HuH-7 (cell line): ENCODE data around the gene B3GALT4.
"Not testable (repeated sequence)": the region's sequence is repeated elsewhere in the genome, so short reads cannot be mapped to it uniquely, and the experiment has no call there.

Experiments used
- DNase-seq: peaks from one replicate; pipeline ENCODE4 v3.0.0; 2011; ENCODE audit warnings: low spot score

The B3GALT4 gene, protein sequence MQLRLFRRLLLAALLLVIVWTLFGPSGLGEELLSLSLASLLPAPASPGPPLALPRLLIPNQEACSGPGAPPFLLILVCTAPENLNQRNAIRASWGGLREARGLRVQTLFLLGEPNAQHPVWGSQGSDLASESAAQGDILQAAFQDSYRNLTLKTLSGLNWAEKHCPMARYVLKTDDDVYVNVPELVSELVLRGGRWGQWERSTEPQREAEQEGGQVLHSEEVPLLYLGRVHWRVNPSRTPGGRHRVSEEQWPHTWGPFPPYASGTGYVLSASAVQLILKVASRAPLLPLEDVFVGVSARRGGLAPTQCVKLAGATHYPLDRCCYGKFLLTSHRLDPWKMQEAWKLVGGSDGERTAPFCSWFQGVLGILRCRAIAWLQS

DNA sequence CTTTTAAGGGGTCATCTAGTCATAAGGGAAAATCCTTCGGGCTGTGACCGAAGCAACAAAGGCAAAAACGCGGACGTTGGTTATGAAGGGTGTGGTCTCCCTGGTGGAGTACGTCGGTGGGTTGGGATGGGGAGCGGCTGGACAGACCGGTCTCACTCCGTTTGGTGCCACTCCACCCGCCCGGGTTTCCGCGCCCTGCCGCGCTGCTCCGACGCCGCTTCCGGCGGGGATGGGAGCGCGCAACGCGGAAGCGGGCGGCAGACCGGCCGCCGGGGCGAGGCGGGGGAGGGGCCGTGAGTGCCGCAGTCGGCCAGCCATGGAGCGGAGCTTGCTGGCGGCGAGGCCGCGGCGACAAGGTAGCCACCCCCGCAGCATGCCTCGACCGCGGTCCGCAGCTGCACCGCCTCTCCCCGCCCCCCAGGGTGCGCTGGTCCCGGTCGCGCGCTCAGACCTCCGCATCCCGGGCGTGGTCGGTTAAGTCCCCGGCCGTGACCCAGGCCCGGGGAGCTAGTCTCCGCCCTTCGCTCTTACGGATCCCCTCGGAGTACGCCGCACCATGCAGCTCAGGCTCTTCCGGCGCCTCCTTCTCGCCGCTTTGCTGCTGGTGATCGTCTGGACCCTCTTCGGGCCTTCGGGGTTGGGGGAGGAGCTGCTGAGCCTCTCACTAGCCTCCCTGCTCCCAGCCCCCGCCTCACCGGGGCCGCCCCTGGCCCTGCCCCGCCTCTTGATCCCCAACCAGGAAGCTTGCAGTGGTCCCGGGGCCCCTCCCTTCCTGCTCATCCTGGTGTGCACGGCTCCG is at the start of gene B3GALT4:
TSS of gene B3GALT4 (plus strand) at position 260 of the 799 bp plus-strand sequence. CDS start at position 557, 297 bp downstream.
- no peak for DNase-seq

DNA sequence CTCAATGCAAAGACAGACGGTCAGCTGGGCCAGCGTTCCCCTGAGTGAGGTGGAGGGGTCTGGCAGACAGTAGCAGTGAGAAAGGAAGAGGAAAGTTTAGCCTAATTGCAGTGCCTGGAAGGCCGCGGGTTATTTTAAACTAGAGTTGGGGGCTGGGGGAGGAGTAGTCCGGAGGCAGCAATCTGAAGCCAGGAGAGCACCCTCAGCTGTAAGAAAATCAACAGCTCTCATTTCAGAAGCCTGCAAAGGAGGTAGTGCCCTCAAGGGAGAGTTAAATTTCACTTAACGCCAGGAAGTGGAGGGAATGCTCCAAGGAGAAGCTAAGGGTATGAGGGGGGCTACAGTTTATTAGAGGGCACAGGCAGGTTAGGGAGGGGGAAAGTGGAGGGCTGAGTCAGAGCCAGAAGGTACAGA is 41.7 kb upstream of the B3GALT4 start:
- no peak for DNase-seq

DNA sequence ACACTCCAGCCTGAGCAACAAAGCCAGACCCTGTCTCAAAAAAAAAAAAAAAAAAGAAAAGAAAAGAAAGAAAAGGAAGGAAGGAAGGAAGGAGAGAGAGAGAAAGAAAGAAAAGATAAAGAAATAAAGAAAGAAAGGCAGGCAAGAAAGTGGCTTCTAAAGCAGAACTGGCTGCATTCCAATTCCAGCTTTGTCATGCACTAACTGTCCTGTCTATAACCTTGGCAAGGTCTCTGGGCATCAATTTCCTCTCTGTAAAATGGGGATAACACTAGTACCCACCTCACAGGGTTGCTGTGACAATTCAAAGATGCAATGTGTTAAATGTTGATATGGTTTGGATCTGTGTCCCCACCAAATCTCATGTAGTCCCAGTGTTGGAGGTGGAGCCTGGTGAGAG is 40.6 kb upstream of the B3GALT4 start:
- DNase-seq, result no peak

DNA sequence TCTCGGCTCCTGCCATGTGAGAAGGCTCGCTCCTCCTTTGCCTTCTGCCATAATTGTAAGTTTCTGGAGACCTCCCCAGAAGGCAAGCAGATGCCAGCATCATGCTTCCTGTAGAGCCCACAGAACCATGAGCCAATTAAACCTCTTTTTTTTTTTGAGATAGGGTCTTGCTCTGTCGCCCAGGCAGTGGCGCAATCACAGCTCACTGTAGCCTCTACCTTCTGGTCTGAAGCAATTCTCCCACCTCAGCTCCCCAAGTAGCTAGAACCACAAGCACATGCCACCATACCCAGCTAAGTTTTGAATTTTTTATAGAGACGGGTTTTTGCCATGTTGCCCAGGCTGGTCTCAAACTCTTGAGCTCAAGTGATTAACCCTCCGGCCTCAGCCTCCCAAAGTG is 40.1 kb upstream of the B3GALT4 start:
- no peak for DNase-seq

DNA sequence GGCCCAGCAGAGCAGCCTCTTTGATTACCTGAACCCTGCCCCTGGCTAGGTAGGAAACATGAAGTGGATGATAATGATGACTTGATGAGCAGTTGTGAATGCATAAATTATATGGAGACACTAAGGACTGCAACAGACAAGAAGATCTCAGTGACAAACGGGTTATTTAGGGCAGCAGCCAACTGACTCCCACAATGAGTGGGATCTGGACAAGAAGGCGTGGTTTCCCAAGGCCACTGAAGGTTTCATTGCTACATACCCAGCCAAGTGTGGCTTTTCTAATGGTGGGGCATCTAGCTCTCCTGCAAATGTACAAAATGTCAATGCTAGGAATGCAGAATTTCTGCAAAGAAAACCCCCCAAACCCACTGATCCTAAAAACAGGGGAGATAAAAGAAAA is 39.2 kb upstream of the B3GALT4 start:
- no peak for DNase-seq

DNA sequence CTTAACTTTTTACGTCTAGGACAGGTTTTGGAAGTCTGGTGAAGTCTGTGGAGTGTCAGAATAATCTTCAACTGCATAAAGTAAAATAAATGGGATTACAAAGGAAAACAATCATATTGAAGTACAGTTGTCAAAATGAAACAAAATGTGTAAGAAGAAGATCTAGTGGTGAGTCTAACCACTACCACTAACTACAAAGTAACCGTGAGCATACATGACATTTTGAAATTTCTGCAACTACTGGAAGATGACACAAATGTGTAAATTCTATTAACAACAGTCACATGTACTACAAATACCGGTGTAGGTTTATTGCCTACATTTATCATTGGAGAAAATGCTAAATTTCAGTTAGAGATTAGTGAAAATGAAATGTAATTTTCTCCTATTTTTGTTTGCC is 35.0 kb upstream of the B3GALT4 start:
- DNase-seq, result no peak

DNA sequence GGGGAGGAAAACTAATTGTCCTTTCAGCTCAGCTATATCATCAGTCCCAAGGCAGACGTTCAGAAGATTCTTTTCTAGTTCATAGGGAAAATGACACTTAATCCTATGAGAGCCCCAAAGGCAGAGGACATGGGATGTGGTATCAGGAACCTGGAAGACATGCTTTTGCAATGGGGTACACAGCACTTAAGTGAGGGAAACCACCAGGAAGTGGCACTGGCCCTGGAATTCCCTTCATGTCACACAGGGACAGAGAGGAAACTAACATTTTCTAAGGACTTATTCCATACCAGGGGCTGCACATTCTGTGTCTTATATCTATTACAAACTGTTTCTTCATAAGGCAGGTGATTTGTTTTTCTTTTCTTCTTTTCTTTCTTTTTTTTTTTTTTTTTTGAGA is 33.4 kb upstream of the B3GALT4 start:
- DNase-seq, result no peak

DNA sequence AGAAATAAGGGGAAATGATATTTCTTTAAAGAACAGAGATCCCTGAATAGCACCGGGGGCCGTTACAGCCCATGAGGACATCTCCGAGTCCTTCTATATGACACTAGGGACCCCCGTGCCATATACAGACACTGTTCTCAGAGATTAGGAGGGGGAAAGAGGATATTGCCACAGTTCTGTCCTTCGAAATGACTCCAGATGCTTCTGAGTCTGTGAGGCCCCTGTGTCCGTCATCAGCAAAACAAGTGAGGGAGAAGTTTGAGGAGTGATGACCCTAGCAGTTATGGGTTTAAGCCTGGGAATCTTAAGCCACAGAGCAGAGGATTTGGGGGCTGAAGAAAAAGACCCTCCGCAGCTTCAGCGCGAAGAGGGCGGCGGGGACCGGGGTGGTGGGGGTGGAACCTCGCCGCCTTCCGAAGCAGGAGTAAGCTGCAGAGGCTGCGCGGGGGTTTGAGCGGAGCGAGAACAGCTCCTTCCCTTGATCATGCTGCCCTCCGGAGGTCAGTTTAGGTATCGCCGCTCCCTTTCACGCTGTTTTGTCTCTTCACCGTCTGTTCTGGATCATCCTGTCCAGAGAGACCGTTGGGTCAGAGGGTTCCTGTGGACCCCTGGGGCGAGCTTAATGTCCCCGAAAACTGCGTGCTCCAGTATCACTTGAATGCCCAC is 28.8 kb upstream of the B3GALT4 start:
- DNase-seq, result peak; percentile 28

DNA sequence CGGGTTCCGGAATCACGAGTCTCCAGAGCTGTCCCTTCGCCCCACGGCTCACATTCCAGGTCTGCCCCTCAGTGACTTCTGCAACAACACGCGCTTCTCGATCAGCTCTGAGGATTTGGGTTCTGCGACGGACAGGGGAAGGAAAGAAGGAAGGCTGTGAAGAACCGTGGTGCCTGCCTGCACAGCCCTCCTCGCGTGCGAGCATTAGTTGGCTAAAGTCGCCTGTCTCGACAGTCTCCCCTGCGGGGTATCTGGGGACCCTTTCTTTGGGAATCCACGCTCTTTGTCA is 28.3 kb upstream of the B3GALT4 start:
- DNase-seq, result no peak

DNA sequence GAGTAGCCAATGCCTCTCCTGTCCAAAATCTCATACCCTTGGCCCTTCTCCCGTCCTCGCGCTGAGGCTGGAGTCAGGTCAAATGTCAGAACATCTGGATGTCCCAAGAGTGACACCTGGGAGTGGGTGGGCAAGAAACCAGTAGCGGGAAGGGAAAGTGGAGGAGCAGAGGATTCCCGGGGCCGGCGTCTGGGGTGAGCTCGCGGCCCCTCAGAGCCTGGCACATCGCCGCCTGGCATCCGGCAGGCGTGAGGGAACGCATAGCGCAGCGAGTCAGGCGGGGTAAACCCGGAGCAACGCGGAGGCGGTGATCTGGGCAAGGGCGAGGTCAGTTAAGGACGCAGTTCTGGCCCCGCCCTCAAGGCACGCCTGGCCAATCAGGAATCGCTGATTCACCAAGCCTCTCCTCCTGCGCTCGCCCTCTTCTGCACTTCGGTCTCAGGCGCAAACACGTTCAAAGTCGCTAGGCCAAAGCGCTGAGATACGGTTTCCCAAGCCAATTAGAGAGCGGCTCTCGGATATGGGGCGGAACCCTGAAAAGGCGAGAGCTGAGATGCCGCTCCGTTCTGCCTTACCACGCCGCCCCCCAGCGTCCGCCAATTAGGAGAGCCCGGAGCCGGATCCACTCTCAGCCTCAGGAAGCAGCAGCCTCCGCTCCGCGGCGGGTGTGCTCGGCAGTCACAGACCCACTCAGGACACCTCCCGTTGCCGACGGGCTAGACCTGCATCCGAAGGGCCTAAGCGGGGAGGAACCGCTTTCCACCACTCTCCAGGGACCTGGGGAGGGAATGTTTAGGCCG is 27.8 kb upstream of the B3GALT4 start:
- DNase-seq, result peak; percentile 70

DNA sequence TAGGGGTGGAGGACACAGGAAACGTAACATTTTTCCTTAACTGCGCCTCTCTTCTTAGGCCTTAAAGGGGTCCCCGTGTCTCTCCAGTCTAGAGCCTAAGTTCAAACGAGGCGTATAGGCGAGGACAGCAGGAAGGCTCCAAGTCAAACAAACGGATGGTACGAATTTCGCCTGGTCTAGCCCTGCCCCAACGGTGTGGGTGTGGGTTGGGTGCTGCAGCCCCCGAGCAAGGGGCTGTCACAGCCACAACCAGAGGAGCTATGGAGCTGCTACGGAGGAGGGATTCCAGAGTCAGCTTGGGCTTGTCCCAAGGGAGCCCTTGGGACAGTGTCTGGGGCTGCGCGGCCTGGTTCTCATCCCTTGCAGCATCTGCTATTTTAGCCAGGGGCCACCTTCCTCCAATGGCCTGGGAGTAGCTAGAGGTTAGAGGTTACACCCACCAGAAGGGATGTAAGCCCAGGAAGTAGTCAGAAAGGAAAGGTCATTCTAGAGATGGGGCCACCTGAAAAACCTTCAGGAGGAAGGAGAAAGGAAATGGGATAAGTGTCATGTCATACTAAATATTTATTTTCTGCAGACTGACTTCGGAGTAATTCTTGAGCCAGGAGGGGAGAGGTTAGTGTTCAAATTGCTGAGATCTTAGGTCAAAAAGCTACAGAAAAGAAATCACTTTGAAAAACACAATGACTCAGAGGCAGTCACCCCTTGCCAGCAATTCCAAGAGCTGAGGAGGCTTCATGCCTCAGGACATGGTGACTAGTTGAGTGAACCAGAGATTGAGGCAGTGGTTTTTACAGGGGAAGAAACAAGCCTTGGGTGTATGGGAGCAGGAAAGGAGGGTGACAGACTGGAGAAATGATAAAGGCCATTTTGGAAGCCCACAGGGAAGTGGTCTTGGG is 26.9 kb upstream of the B3GALT4 start:
- DNase-seq, result no peak

DNA sequence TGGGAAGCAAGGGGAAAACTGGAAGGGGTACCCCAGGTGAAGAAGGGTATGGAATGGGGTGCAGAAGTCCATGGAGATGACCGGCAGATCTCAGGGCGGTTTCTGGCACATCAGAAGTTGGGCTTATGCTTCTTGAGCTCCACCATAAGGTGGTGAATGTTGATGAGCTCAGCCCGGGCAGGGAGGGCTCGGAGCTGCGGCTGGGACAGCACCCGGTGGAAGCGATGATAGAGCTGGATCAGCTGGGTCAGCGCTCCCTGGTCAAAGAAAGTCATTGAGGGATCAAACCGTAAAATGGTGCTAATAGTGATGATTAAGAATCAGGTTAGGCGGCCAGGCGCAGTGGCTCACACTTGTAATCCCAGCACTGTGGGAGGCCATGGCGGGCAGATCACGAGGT is 26.2 kb upstream of the B3GALT4 start:
- DNase-seq, result no peak

DNA sequence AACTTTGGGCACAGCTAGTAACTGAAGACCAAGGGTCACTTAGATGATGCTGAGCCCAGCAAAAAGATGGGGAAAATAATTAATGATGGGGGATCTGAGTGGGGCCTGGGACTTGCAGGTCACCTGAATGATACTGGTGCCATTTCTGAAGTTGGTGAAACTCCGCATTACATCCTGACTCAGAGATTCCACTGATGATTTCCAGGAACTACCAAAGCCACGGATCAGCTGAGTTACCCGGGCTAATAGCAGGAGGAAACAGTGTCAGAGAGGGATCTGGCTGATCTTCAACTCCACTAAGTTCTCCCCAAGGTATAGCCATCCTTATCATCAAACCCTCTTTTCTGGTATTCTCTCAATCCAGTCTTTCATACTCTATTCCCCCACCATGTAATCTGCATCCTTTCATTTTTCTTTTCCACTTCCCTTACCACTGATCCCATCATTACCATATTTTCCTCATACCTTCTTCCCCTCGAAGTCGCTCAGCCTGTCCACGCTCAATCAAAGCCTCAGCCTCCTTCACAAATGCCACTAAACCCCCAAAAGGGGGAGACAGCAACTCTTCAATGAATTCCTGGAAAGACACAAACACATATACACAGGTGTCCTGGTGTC is 25.4 kb upstream of the B3GALT4 start:
- DNase-seq, result no peak

DNA sequence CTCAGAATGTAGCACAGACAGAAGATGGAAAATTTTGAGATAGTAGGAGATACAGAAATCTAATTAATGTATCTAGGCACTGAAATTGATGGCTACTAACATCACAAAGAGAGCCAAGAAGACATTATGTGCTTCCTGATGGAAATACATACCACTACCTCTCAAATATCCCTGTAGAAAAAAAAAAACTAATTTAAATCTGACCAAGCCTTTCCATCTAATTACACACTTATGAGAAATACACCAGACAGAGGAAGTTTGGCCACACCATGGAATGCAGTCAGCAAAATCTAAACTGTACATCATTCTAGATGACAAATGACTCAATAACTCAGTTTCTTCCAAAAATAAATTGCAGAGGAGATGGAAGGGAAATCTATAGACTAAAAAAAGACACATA is 24.2 kb upstream of the B3GALT4 start:
- no peak for DNase-seq

DNA sequence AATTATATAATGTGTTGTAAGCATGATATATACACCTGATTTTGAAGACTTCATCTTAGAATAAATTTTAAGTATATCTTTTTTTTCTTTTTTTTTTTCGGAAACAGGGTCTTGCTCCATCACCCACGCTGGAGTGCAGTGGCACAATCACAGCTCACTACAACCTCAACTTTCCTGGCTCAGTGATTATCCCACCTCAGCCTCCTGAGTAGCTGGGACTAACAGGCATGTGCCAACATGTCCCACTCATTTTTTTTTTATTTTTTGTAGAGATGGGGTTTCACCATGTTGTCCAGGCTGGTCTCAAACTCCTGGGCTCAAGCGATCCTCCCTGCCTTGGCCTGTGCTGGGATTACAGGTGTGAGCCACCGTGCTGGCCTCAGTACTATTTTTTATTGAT is 22.3 kb upstream of the B3GALT4 start:
- DNase-seq, result no peak

DNA sequence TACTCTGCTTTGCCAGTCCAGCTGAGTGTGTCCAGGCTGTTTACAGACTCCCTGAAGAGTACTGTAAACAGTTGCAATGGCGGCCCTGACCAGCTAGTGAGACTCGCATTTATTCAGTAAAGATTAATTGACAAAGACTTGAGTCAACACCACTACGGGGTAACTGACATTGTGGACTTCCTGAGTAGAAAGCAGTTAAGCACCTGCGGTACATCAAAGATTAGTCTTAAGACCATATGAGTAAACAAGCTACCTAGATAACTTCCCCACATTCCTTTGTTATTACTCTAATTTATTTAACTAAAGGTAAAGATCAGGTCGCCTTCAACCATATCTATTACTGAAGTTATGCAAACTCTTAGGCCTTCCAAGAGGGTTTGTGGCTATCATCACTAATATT is 17.9 kb upstream of the B3GALT4 start:
- no peak for DNase-seq

DNA sequence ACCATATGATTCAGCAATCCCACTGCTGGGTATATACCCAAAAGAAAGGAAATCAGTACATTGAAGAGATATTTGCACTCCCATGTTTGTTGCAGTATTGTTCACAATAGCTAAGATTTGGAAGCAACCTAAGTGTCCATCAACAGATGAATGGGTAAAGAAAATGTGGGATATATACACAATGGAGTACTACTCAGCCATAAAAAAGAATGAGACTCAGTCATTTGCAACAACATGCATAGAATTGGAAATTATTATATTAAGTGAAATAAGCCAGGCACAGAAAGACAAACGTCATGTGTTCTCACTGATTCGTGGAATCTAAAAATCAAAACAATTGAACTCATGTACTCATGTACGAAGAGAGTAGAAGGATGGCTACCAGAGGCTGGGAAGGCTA is 14.4 kb upstream of the B3GALT4 start:
- DNase-seq, result not testable (repeated sequence)

DNA sequence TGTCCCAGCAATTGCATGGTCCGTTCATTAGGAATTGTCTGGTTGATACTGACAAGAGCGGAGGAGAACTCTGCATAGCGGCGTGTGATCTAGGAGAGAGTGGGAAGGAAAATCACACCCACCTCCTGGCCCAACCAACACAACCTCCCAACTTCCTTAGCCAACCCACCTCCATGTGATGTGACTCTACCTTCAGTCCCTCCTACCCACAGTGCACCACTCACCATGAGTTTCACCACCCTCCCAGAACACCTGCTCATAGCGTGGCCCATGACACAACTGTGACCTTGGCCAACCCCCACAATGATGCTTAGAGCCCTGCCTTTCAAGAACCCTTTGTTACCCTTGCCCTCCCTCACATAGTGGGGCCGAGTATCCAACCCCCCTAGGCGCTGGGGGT is 12.9 kb upstream of the B3GALT4 start:
- no peak for DNase-seq

DNA sequence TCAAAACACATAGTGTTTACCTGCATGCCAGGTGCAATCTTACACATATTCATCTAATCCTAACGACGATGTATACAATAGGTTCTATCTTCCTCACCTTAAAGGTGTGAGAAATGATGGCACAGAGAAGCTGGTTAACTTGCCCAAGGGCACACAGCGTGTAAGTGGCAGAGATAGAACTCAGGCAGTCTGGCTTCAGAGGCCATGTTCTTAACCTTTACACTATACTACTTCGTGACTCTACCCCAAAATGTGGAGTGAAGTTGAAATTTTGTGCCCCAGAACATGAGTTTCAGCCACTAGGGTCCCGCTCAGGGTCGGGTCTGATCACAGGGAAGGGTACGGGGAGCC is 5.8 kb upstream of the B3GALT4 start:
- DNase-seq, result no peak

DNA sequence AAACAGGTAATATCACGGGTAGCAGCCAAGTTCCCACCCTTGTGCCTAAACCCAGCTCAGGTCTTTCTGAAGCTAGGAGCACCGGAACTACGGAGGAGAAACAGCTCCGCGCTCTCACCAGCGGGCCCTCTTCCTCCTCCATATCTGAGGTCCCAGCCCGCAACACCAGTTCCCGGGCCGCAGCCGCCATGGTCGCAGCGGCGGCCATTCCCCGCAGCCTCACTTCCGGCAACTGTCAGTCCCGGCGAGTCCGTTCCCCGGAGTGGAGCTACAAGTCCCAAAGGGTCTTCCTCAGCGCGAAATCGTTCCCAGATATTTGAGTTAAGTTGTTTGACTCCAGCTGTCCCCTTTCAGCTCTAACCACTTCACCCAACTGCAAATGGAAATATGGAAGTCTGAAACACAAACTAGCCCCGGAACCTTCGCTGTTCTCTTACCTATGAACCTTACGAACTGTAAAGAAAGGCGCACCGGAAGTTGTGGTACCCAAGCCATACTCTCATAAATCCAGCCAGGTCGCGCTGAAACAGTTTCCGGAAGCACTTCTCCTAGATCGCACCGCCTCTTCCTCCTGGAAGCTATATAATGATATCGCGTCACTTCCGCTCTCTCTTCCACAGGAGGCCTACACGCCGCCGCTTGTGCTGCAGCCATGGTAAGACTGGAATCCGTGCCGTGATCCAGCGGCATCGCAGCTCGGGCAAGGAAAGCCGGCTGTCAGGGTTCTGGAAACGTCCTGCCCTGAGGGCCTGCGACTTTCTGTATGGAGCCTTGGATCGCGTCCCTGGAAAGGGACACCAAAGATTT is 5.3 kb upstream of the B3GALT4 start, which contains the start of the genes RPS18 and VPS52:
TSS of gene RPS18 (plus strand) at position 608 of the 807 bp plus-strand sequence. CDS start at position 653, 45 bp downstream.
TSS of gene VPS52 (minus strand) at position 409 of the 807 bp plus-strand sequence. CDS start at position 208, 201 bp downstream.
- peak; percentile 77 for DNase-seq
